Osteoblast (primary cell): ENCODE data around the gene ZDHHC9. TPM values are rescaled to one million over a fixed set of nuclear protein-coding genes. Genes with fewer than 3 reads are reported as not detected.

Experiments used
- DNase-seq: peaks from one replicate; pipeline ENCODE4 v3.0.0; 2011; ENCODE audit warnings: low spot score, mixed read lengths; ENCODE audit not compliant: insufficient read length; ENCODE audit errors: missing footprints
- H2AFZ ChIP-seq: 2 replicates; pipeline ENCODE4 v1.6.0; 2011; ENCODE audit warnings: mild to moderate bottlenecking, low read length
- H3K27ac ChIP-seq: 2 replicates; pipeline ENCODE4 v1.5.1; 2011; ENCODE audit warnings: mild to moderate bottlenecking, low read depth, low read length, moderate library complexity
- H3K27me3 ChIP-seq: 2 replicates; pipeline ENCODE4 v1.6.0; 2012; ENCODE audit warnings: mild to moderate bottlenecking, control low read depth, inconsistent platforms, low read length, moderate library complexity; ENCODE audit not compliant: insufficient read depth
- H3K36me3 ChIP-seq: 2 replicates; pipeline ENCODE4 v1.5.1; 2011; ENCODE audit warnings: mild to moderate bottlenecking, low read length, control low read depth, moderate library complexity; ENCODE audit not compliant: insufficient read depth
- H3K4me1 ChIP-seq: 2 replicates; pipeline ENCODE4 v1.5.1; 2011; ENCODE audit warnings: mild to moderate bottlenecking, low read length, control low read depth, moderate library complexity; ENCODE audit not compliant: insufficient read depth
- H3K4me2 ChIP-seq: 2 replicates; pipeline ENCODE4 v1.6.0; 2011; ENCODE audit warnings: mild to moderate bottlenecking, low read length; ENCODE audit not compliant: insufficient read depth
- H3K4me3 ChIP-seq: fragments of 200-600 bp; sonication (generic); 3 replicates; pipeline ENCODE4 v1.5.1; 2012; ENCODE audit warnings: mild to moderate bottlenecking, low read length, inconsistent platforms; ENCODE audit not compliant: insufficient read depth
- H3K79me2 ChIP-seq: 2 replicates; pipeline ENCODE4 v1.6.0; 2012; ENCODE audit warnings: mild to moderate bottlenecking, low read length, control low read depth, inconsistent platforms; ENCODE audit not compliant: insufficient read depth
- H3K9me3 ChIP-seq: 2 replicates; pipeline ENCODE4 v1.5.1; 2011; ENCODE audit warnings: low read depth, low read length, control low read depth
- H4K20me1 ChIP-seq: 2 replicates; pipeline ENCODE4 v1.6.0; 2012; ENCODE audit warnings: mild to moderate bottlenecking, low read length, control low read depth; ENCODE audit not compliant: insufficient read depth
- total RNA-seq: library from RNA; depleted of rRNA; stranded (reverse); fragments of >200 nt; gene quantifications from 2 replicates; pipeline ENCODE4 v1.2.3, GENCODE V29; 2012
- TF ChIP-seq, protein P1 (sequence below): IDR thresholded peaks from 2 replicates; pipeline ENCODE4 v1.5.1; 2011; ENCODE audit warnings: mild to moderate bottlenecking, low read depth, low read length, moderate library complexity; ENCODE audit errors: extremely low read depth

The ZDHHC9 gene
- total RNA-seq, 1 donor: 28.2 TPM

DNA sequence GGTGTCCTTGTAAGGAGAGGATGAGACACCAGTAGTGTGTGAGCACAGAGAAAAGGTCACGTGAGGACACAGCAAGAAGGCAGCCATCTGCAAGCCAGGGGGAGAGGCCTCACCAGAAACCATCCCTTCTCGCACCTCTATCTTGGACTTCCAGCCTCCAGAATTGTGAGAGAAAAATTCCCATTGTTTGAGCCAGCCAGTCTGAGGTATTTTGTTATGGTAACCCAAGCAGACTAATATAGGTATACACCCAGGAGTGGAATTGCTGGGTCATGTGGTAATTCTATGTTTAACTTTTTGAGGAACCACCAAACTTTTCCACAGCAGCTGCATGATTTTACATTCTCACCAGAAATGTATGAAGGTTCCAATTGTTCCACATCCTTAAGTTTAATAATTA, 25.6 kb downstream of the ZDHHC9 start:
- no peak overlapping the region for H2AFZ ChIP-seq
- peaks cover 4% of the 10 kb centered on the region for H3K36me3 ChIP-seq
- no peaks in the 10 kb centered on the region for H4K20me1 ChIP-seq
- no peak overlapping the region for H3K4me3 ChIP-seq
- TF ChIP-seq, protein P1, sequence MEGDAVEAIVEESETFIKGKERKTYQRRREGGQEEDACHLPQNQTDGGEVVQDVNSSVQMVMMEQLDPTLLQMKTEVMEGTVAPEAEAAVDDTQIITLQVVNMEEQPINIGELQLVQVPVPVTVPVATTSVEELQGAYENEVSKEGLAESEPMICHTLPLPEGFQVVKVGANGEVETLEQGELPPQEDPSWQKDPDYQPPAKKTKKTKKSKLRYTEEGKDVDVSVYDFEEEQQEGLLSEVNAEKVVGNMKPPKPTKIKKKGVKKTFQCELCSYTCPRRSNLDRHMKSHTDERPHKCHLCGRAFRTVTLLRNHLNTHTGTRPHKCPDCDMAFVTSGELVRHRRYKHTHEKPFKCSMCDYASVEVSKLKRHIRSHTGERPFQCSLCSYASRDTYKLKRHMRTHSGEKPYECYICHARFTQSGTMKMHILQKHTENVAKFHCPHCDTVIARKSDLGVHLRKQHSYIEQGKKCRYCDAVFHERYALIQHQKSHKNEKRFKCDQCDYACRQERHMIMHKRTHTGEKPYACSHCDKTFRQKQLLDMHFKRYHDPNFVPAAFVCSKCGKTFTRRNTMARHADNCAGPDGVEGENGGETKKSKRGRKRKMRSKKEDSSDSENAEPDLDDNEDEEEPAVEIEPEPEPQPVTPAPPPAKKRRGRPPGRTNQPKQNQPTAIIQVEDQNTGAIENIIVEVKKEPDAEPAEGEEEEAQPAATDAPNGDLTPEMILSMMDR: no peak
- no peaks in the 10 kb centered on the region for H3K9me3 ChIP-seq
- no peaks in the 10 kb centered on the region for H3K4me1 ChIP-seq
- H3K27me3 ChIP-seq: no peaks in the 10 kb centered on the region
- no peak for DNase-seq
- no peak overlapping the region for H3K27ac ChIP-seq
- H3K4me2 ChIP-seq: no peak overlapping the region
- no peaks in the 10 kb centered on the region for H3K79me2 ChIP-seq

DNA sequence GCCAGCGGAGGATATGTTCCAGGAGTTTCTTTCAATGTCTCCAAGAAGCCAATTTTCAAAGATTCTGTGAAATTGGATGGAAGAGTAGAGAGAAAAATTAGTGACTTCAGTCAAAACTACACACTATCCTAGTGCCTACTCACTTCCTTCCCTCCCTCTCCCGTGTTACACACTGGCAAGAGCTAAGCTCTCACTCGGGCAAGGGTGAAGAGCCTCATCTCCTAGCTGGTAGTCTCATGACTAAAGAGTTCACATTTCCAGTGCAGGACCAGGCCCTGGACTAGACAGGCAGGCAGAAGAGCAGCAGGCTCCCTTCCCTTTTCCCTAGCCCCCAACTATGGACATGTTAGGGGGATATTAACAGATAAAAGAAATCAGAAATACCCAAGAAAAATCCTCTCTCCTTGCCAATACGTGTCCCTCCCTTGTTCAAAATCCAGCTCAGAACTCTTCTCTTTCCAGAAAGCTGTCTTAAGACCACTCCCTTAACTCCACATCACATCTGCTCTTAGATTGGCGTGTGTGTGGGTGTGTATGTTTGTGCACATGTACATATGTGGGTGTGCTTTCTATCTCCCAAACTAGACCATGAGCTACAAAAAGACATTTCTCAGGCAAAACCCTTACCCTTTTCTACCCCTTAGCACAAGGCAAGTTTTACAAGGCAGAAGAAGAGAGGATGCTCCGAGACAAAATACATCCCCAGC, 29.9 kb downstream of the ZDHHC9 start:
- Histone ChIP-seq H2AFZ (no peak overlapping the region), H3K9me3 (no peaks in the 10 kb centered on the region), H4K20me1 (no peaks in the 10 kb centered on the region), H3K4me3 (no peak overlapping the region), H3K4me2 (no peak overlapping the region), H3K36me3 (peaks cover 5% of the 10 kb centered on the region), H3K27me3 (no peaks in the 10 kb centered on the region), H3K79me2 (no peaks in the 10 kb centered on the region), H3K4me1 (no peaks in the 10 kb centered on the region), H3K27ac (no peak overlapping the region)
- TF ChIP-seq, protein P1: no peak
- no peak for DNase-seq

DNA sequence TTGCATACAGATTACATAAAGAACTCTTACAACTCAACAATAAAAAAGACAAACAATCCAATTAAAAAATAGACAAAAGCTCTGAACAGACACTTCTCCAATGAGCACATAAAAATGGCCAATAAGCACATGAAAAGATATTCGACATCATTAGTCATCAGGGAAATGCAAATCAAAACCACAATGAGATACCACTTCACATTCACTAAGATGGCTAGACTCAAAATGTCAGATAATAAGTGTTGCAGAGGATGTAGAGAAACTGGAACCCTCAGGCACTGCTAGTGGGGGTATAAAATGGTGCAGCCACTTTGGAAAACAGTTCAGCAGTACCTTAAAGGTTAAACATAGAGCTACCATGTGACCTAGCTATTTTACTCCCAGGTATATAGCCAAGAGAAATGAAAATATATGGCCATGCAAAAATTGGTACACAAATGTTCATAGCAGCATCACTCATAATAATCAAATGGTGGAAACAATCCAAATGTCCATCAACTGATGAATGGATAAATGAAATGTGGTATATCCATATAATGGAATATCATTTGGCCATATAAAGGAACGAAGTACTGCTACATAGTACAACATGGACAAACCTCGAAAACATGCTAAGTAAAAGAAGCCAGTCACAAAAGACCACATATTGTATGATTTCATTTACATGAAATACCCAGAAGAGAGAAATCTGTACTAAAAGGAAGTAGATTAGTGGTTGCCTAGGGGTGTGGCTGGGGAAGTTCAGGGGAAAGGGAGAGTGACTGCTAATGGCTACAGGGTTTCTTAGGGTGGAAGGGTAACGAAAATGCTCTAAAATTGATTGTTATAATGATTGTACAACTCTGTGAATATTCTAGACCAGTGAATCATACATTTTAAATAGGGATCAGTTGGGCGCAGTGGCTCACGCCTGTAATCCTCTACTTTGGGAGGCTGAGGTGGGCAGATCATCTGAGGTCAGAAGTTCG, 34.6 kb downstream of the ZDHHC9 start:
- no peaks in the 10 kb centered on the region for H3K79me2 ChIP-seq
- TF ChIP-seq, protein P1: no peak
- no peak overlapping the region for H2AFZ ChIP-seq
- no peaks in the 10 kb centered on the region for H3K9me3 ChIP-seq
- no peak overlapping the region for H3K4me2 ChIP-seq
- DNase-seq: peak; percentile 35
- H3K36me3 ChIP-seq: peaks cover 23% of the 10 kb centered on the region
- H3K4me3 ChIP-seq: no peak overlapping the region
- H3K4me1 ChIP-seq: no peaks in the 10 kb centered on the region
- no peak overlapping the region for H3K27ac ChIP-seq
- H3K27me3 ChIP-seq: no peaks in the 10 kb centered on the region
- H4K20me1 ChIP-seq: no peaks in the 10 kb centered on the region
